K562 (cell line): Measurements from ENCODE around the gene PRF1. TPM values are rescaled to one million over a fixed set of nuclear protein-coding genes. Genes with fewer than 3 reads are reported as not detected.

Experiments
- ATAC-seq: fragments of 200-7000 bp; cut with Tn5 transposase; 3 replicates; pipeline ENCODE4 v1.9.1; 2020; ENCODE audit warnings: moderate library complexity
- BruUV-seq: library from RNA; stranded (reverse); fragments of 400-500 nt; replicated peaks from 2 replicates; lab custom pipeline; 2021; lab: Mats Ljungman, UMichigan
- CTCF ChIA-PET: fragments of 300-600 bp; formaldehyde crosslinking; extraction: SDS; loops from one replicate; lab custom pipeline; 2021; ENCODE audit warnings: low intra/inter-chr PET ratio; lab: Yijun Ruan, JAX
- POLR2A ChIA-PET: fragments of 300-600, 350-650 bp; sonication (Branson Sonifier 250); formaldehyde crosslinking; extraction: SDS; loops from one replicate; lab custom pipeline; 2021; ENCODE audit warnings: antibody characterized with exemption, inconsistent platforms; lab: Yijun Ruan, JAX
- DNase-seq, 4 experiments: peaks; one replicate each; pipeline versions ENCODE4 v3.0.0 to v3.0.0-alpha.2; 2011 to 2018; ENCODE audit warnings: low spot score in 3 of 4, mixed read lengths in 3 of 4; ENCODE audit errors: extremely low read depth in 1 of 4
- FAIRE-seq: peaks from 2 replicates; lab custom pipeline; 2011; peaks lifted over from hg19 to GRCh38; lab: Jason Lieb, UNC
- H2AFZ ChIP-seq: 2 replicates; pipeline ENCODE4 v1.6.0; 2011; ENCODE audit warnings: low read depth, low read length, control low read depth, inconsistent platforms
- H3K27ac ChIP-seq: fragments of 200-600 bp; 3 replicates; pipeline ENCODE4 v1.8.0; 2011; ENCODE audit warnings: low read depth, mild to moderate bottlenecking, control low read depth, inconsistent platforms, low read length, moderate library complexity, mixed read lengths; ENCODE audit errors: extremely low read depth
- H3K27me3 ChIP-seq, 2 experiments: fragments of 300-600 bp in 1 of 2; 2 replicates in 1 of 2; 3 replicates in 1 of 2; pipeline versions ENCODE4 v1.6.0 to v1.8.0; 2011; ENCODE audit warnings: inconsistent platforms in 2 of 2, low read length in 2 of 2, mild to moderate bottlenecking in 1 of 2, mixed read lengths in 1 of 2, moderate library complexity in 1 of 2; ENCODE audit not compliant: control insufficient read depth in 2 of 2, insufficient read depth in 2 of 2
- H3K36me3 ChIP-seq: fragments of 300-600 bp; 3 replicates; pipeline ENCODE4 v1.8.0; 2011; ENCODE audit warnings: mild to moderate bottlenecking, low read length, inconsistent platforms; ENCODE audit not compliant: control insufficient read depth, insufficient read depth
- H3K4me1 ChIP-seq, 2 experiments: fragments of 200-600 bp in 1 of 2; replicated peaks in 1 of 2; 2 replicates in 1 of 2; 3 replicates in 1 of 2; pipeline versions ENCODE4 v1.5.1 to v1.8.0; 2011; ENCODE audit warnings: inconsistent platforms in 2 of 2, low read length in 2 of 2, mild to moderate bottlenecking in 1 of 2, mixed read lengths in 1 of 2, moderate library complexity in 1 of 2; ENCODE audit not compliant: control insufficient read depth in 2 of 2, insufficient read depth in 2 of 2
- H3K4me2 ChIP-seq: 2 replicates; pipeline ENCODE4 v1.6.1; 2011; ENCODE audit warnings: low read length, control low read depth, inconsistent platforms, mixed read lengths; ENCODE audit not compliant: insufficient read depth
- H3K4me3 ChIP-seq: fragments of 200-600 bp; sonication (generic), shearing (Covaris generic); 2 replicates; pipeline ENCODE4 v1.5.1; 2016; ENCODE audit warnings: control low read depth, inconsistent platforms
- H3K79me2 ChIP-seq: fragments of 200-600 bp; 3 replicates; pipeline ENCODE4 v1.8.0; 2011; ENCODE audit warnings: low read length, inconsistent platforms; ENCODE audit not compliant: control insufficient read depth, insufficient read depth
- H3K9ac ChIP-seq, 2 experiments: 2 replicates each; pipeline versions ENCODE4 v1.6.0 to v1.6.1; 2011; ENCODE audit warnings: low read depth in 2 of 2, low read length in 2 of 2, control low read depth in 1 of 2, inconsistent platforms in 1 of 2, mild to moderate bottlenecking in 1 of 2, mixed read lengths in 1 of 2; ENCODE audit not compliant: insufficient read depth in 1 of 2
- H3K9me1 ChIP-seq: one replicate; pipeline ENCODE4 v1.6.0; 2011; ENCODE audit warnings: inconsistent platforms, mild to moderate bottlenecking, low read length, moderate library complexity; ENCODE audit not compliant: control insufficient read depth, insufficient read depth
- H3K9me3 ChIP-seq: replicated peaks from 2 replicates; pipeline ENCODE4 v1.5.1; 2011; ENCODE audit warnings: low read depth, low read length, inconsistent platforms; ENCODE audit not compliant: control insufficient read depth, insufficient read depth
- H4K20me1 ChIP-seq: replicated peaks from 2 replicates; pipeline ENCODE4 v1.6.1; 2011; ENCODE audit warnings: low read length, inconsistent platforms, mixed read lengths; ENCODE audit not compliant: control insufficient read depth, insufficient read depth
- ARID1B ChIP-seq: fragments of 450-650 bp; IDR thresholded peaks from 2 replicates; pipeline ENCODE4 v1.6.1; 2016; ENCODE audit warnings: antibody characterized with exemption, mild to moderate bottlenecking, inconsistent platforms
- BRD4 ChIP-seq: fragments of 200-600 bp; sonication (generic); IDR thresholded peaks from 2 replicates; pipeline ENCODE4 v1.6.1; 2017; ENCODE audit warnings: inconsistent platforms
- CBFA2T3 ChIP-seq: fragments of 450-650 bp; IDR thresholded peaks from 2 replicates; pipeline ENCODE4 v1.6.1; 2017
- CTBP1 ChIP-seq: fragments of 450-650 bp; IDR thresholded peaks from 2 replicates; pipeline ENCODE4 v1.6.1; 2016; ENCODE audit warnings: borderline replicate concordance
- ELF4 ChIP-seq: fragments of 450-650 bp; formaldehyde crosslinking; IDR thresholded peaks from 2 replicates; pipeline ENCODE4 v1.4.0; 2022; ENCODE audit warnings: missing genetic modification characterization
- GATAD2A ChIP-seq: fragments of 450-650 bp; IDR thresholded peaks from 2 replicates; pipeline ENCODE4 v1.6.1; 2017
- HDAC1 ChIP-seq, 2 experiments: fragments of 450-650 bp; IDR thresholded peaks; 2 replicates each; pipeline ENCODE4 v1.6.1; 2016 to 2017; ENCODE audit warnings: inconsistent platforms in 1 of 2, mild to moderate bottlenecking in 1 of 2, moderate library complexity in 1 of 2
- HNRNPH1 ChIP-seq: fragments of 200-400 bp; formaldehyde crosslinking; optimal IDR thresholded peaks from 2 replicates; pipeline ENCODE3; 2017; ENCODE audit warnings: low read depth, mild to moderate bottlenecking, low read length, moderate library complexity
- HNRNPL ChIP-seq: fragments of 200-400 bp; formaldehyde crosslinking; IDR thresholded peaks from 2 replicates; pipeline ENCODE4 v1.6.1; 2017; ENCODE audit warnings: low read depth, mild to moderate bottlenecking, low read length
- MYNN ChIP-seq, 2 experiments: sonication (generic); formaldehyde crosslinking in 1 of 2; IDR thresholded peaks; 2 replicates each; pipeline versions ENCODE4 v1.5.0 to v1.6.1; 2016 to 2020; ENCODE audit warnings: antibody characterized with exemption in 1 of 2, missing genetic modification reagents in 1 of 2
- NCOA4 ChIP-seq: fragments of 450-650 bp; IDR thresholded peaks from 2 replicates; pipeline ENCODE4 v1.6.1; 2018; ENCODE audit warnings: mild to moderate bottlenecking; ENCODE audit not compliant: partially characterized antibody
- NFIX ChIP-seq: fragments of 250-450 bp; sonication (Bioruptor Pico); IDR thresholded peaks from 2 replicates; pipeline ENCODE4 v1.4.0; 2020; ENCODE audit warnings: low read depth, mild to moderate bottlenecking, moderate library complexity
- NR3C1 ChIP-seq: sonication (generic); formaldehyde crosslinking; IDR thresholded peaks from 2 replicates; pipeline ENCODE4 v1.8.1; 2022; ENCODE audit warnings: missing genetic modification reagents
- RFX7 ChIP-seq: fragments of 250-450 bp; sonication (Bioruptor Pico); IDR thresholded peaks from 2 replicates; pipeline ENCODE4 v1.5.1; 2021; ENCODE audit warnings: mild to moderate bottlenecking
- SMAD4 ChIP-seq: fragments of 250-450 bp; sonication (Bioruptor Pico); conservative IDR thresholded peaks from 2 replicates; pipeline ENCODE4 v1.8.0; 2021; ENCODE audit warnings: inconsistent platforms, mild to moderate bottlenecking, moderate library complexity
- SMARCA4 ChIP-seq: fragments of 450-650 bp; IDR thresholded peaks from 2 replicates; pipeline ENCODE4 v1.6.1; 2016
- TAF1 ChIP-seq: IDR thresholded peaks from 2 replicates; pipeline ENCODE4 v1.6.1; 2011; ENCODE audit warnings: mild to moderate bottlenecking, low read length, moderate library complexity; ENCODE audit not compliant: insufficient read depth, control insufficient read depth, severe bottlenecking; ENCODE audit errors: extremely low read depth
- TEAD1 ChIP-seq, 2 experiments: fragments of 450-650 bp in 1 of 2; sonication (generic) in 1 of 2; formaldehyde crosslinking; IDR thresholded peaks; 2 replicates each; pipeline versions ENCODE4 v1.4.0 to v1.8.0; 2020 to 2022; ENCODE audit warnings: mild to moderate bottlenecking in 2 of 2, missing genetic modification reagents in 1 of 2
- TEAD2 ChIP-seq: fragments of 450-650 bp; IDR thresholded peaks from 2 replicates; pipeline ENCODE4 v1.6.1; 2016; ENCODE audit warnings: missing genetic modification characterization, control low read depth, missing compliant biosample characterization
- YY1 ChIP-seq, 3 experiments: IDR thresholded peaks; 2 replicates each; pipeline ENCODE4 v1.6.1; 2011; ENCODE audit warnings: low read length in 2 of 3, mild to moderate bottlenecking in 2 of 3, moderate library complexity in 2 of 3, borderline replicate concordance in 1 of 3, control low read depth in 1 of 3, low read depth in 1 of 3; ENCODE audit not compliant: insufficient read depth in 3 of 3, insufficient replicate concordance in 2 of 3, control insufficient read depth in 1 of 3, insufficient read length in 1 of 3; ENCODE audit errors: extremely low read depth in 1 of 3
- ZNF444 ChIP-seq: fragments of 250-450 bp; sonication (Bioruptor Pico); IDR thresholded peaks from 2 replicates; pipeline ENCODE4 v1.4.0; 2020; ENCODE audit warnings: mild to moderate bottlenecking, moderate library complexity
- ZNF589 ChIP-seq: fragments of 200-800 bp; sonication (Bioruptor generic); IDR thresholded peaks from 2 replicates; pipeline ENCODE4 v1.6.1; 2016; ENCODE audit warnings: low read depth, missing genetic modification characterization, missing compliant biosample characterization
- WGBS: fragments of 100-300 bp; shearing (Covaris generic); methylation state at CpG from one replicate; pipeline ENCODE4 v1.1.6; 2016; ENCODE audit warnings: low coverage, mixed read lengths; ENCODE audit not compliant: insufficient coverage; ENCODE audit errors: missing lambda C conversion rate; 5-methylcytosine and 5-hydroxymethylcytosine counted together
- in situ Hi-C: fragments of 300-500 bp; cut with MboI; formaldehyde crosslinking; loops from 4 replicates; pipeline ENCODE4 v1.15.0; 2018; ENCODE audit warnings: inconsistent platforms, mixed read lengths
- intact Hi-C: fragments of 100-400 bp; cut with micrococcal nuclease; formaldehyde crosslinking; loops from 2 replicates; pipeline ENCODE4 v1.14.2; 2022
- polyA plus RNA-seq, 8 experiments: library from polyadenylated mRNA; depleted of rRNA in 4 of 8; stranded (reverse) in 5 of 8; unstranded in 3 of 8; fragments of >200 nt; fragmentation: Nextera tagmentation in 2 of 8; fragmentation: Illumina TruSeq in 1 of 8; extraction: Ambion mirVana in 2 of 8; extraction: Trizol in 1 of 8; gene quantifications; 2 replicates each; pipeline versions ENCODE4 v1.2.1 to v1.2.3, GENCODE V29; 2011 to 2014; ENCODE audit warnings: inconsistent platforms in 1 of 8, missing spikeins in 1 of 8
- total RNA-seq, 7 experiments: library from RNA; depleted of rRNA in 6 of 7; stranded (reverse); fragments of >200 nt in 6 of 7; fragmentation: Illumina TruSeq in 2 of 7; extraction: Trizol in 2 of 7; gene quantifications; 2 replicates each; pipeline versions ENCODE4 v1.2.1 to v1.2.3, GENCODE V29; 2011 to 2021; ENCODE audit warnings: low replicate concordance in 1 of 7
- TF ChIP-seq, protein P1 (sequence below), 2 experiments: IDR thresholded peaks; 2 replicates each; pipeline ENCODE4 v1.6.1; 2011; ENCODE audit warnings: borderline replicate concordance in 1 of 2, control low read depth in 1 of 2, low read depth in 1 of 2, low read length in 1 of 2, mild to moderate bottlenecking in 1 of 2, mixed read lengths in 1 of 2, moderate library complexity in 1 of 2; ENCODE audit not compliant: insufficient read depth in 1 of 2, insufficient read length in 1 of 2, poor library complexity in 1 of 2, severe bottlenecking in 1 of 2; ENCODE audit errors: extremely low read depth in 1 of 2

The PRF1 gene
- total and polyA plus RNA-seq, 9 of the 15 experiments (the other 6 are each of a cell fraction or from before 2014, with no cell fraction given): 3.8 to 8.6 (median 6.3) TPM

DNA sequence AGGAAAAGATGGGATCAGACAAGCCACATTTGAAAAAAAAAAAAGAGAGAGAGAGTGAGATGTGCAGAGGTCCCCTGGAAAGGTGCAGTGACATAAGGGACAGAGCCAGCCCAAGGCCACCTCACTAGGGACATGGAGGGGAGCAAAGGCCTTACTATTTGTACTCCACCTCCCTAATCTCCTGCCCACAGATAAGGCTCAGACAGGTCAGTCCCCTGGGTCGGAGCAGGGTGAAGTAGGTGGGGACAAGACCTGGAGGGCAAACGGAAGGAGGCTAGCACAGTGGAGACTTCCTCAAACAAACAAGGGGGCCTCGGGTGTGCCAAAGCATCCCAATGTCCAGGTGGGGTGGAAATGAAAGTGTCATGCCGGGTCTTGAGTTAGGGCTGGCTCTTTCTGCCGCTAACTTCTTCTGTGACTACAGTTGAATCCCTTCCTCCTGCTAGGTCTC, 7.0 kb downstream of the PRF1 start:
- Histone ChIP-seq H3K27ac (peak overlapping the region; percentile 73), H3K27me3 (no peaks in the 10 kb centered on the region), H3K36me3 (no peaks in the 10 kb centered on the region), H3K4me1 (peaks cover 53 to 67% of the 10 kb centered on the region in 2 experiments), H3K4me2 (peak overlapping the region; percentile 63), H4K20me1 (no peaks in the 10 kb centered on the region), H2AFZ (peak overlapping the region; percentile 88), H3K9me1 (no peaks in the 10 kb centered on the region), H3K79me2 (no peaks in the 10 kb centered on the region; the same call in 2 of the 3 replicates), H3K9ac (peak overlapping the region; percentile 42 to 73; a peak in 3 of 4 replicates), H3K9me3 (no peaks in the 10 kb centered on the region), H3K4me3 (no peak overlapping the region)
- no TSS peak for BruUV-seq
- DNase-seq: peak; percentile 57 to 75 (median 64)
- in situ Hi-C loops: no loop called here
- peak; percentile 61 for ATAC-seq
- peak; percentile 37 for FAIRE-seq
- intact Hi-C loops: loop anchor here (2.0 kb wide), 1 partner anchor 37 kb away; no protein-coding TSS in a partner anchor
- ChIA-PET POLR2A (no interaction called here), CTCF (no interaction called here)
- 9% methylated on average over 5 of the region's 5 CpGs for WGBS
- TF ChIP-seq MYNN (IDR thresholded peaks at IDR 0.05): 0 out of 2 replicates have a peak, but pooled peaks have one; percentile 19
- no peak for TF ChIP-seq MYNN (CRISPR knock-in tag; IDR thresholded peaks at IDR 0.05)
- peak; percentile 37 for TF ChIP-seq ARID1B
- TF ChIP-seq, protein P1, sequence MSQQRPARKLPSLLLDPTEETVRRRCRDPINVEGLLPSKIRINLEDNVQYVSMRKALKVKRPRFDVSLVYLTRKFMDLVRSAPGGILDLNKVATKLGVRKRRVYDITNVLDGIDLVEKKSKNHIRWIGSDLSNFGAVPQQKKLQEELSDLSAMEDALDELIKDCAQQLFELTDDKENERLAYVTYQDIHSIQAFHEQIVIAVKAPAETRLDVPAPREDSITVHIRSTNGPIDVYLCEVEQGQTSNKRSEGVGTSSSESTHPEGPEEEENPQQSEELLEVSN (IDR thresholded peaks at IDR 0.05; ENCODE audit: borderline replicate concordance in 1 of 2, extremely low read depth in 1 of 2, insufficient read depth in 1 of 2, insufficient read length in 1 of 2, low read depth in 1 of 2, low read length in 1 of 2, poor library complexity in 1 of 2, severe bottlenecking in 1 of 2): peak in 1 of 2 experiments; percentile 9
- peak; percentile 71; the same call in 1 of the 2 replicates for TF ChIP-seq HNRNPL
- TF ChIP-seq SMARCA4: 0 out of 2 replicates have a peak, but pooled peaks have one; percentile 28
- peak; percentile 20; the same call in 1 of the 2 replicates for TF ChIP-seq CBFA2T3
- no peak for TF ChIP-seq YY1 (IDR thresholded peaks at IDR 0.05; ENCODE audit: borderline replicate concordance in 1 of 3, control insufficient read depth in 1 of 3, extremely low read depth in 1 of 3, insufficient read depth in 3 of 3, insufficient read length in 1 of 3, insufficient replicate concordance in 2 of 3, low read depth in 1 of 3, low read length in 2 of 3)
- TF ChIP-seq TAF1: peak; percentile 15
- TF ChIP-seq GATAD2A: peak; percentile 34; the same call in 1 of the 2 replicates
- no peak for TF ChIP-seq RFX7 (CRISPR knock-in tag)
- TF ChIP-seq NR3C1: no peak
- peak; percentile 31; the same call in 1 of the 2 replicates for TF ChIP-seq SMAD4 (CRISPR knock-in tag)
- TF ChIP-seq ZNF444: no peak
- TF ChIP-seq BRD4: no peak
- no peak for TF ChIP-seq HNRNPH1
- TF ChIP-seq TEAD1 (CRISPR knock-in tag; IDR thresholded peaks at IDR 0.05): no peak
- peak; percentile 51; the same call in 1 of the 2 replicates for TF ChIP-seq CTBP1
- TF ChIP-seq ZNF589 (CRISPR knock-in tag): no peak
- no peak for TF ChIP-seq NCOA4
- no peak for TF ChIP-seq TEAD2 (tag)
- TF ChIP-seq NFIX: no peak
- TF ChIP-seq ELF4 (CRISPR knock-in tag): 0 out of 2 replicates have a peak, but pooled peaks have one; percentile 12
- 0 out of 4 replicates have a peak, but pooled peaks of 1 of the 2 experiments have one; percentile 19 for TF ChIP-seq HDAC1 (IDR thresholded peaks at IDR 0.05)
